GM19324 (cell line): Measurements from ENCODE around the gene PAGE5.

Experiments used
- ATAC-seq: cut with Tn5 transposase; IDR thresholded peaks from one replicate; pipeline ENCODE4 v1.9.1; 2021; ENCODE audit warnings: mild to moderate bottlenecking, moderate library complexity; ENCODE audit not compliant: unreplicated experiment, low FRiP score

Gene PAGE5, protein sequence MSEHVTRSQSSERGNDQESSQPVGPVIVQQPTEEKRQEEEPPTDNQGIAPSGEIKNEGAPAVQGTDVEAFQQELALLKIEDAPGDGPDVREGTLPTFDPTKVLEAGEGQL

DNA sequence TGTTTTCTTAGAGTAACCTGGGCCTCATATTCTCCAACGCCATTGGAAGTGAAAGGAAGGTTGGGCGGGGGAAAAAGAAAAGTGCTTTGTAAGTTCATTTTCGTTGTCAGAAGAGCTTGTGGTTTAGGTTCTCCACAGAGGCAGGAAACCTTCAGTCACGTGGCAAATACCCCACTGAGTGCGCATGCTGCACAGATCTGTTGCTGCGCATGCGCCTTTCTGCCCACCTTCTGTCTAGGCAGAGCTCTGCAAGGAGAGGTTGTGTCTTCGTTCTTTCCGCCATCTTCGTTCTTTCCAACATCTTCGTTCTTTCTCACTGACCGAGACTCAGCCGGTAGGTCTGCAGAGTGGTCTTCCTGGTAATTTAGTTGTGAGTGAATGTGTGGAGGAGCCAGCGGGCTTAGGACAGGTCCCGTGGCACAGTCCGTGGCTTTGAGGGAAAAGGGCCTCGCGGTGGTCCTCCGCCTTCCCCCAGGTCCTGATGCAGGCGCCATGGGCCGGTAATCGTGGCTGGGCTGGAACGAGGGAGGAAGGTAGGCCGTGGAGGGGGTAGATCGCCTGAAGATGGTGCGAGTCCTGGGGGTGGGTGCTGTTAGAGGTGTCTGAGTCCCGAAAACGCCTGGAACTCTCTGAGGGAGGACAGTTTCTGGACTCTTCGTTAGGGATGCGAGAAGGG is at the start of gene PAGE5:
Gene PAGE5, plus strand, starts transcription at position 228 of the 676 bp plus-strand sequence. CDS start 1,037 bp downstream, outside the sequence.
- ATAC-seq = no peak

DNA sequence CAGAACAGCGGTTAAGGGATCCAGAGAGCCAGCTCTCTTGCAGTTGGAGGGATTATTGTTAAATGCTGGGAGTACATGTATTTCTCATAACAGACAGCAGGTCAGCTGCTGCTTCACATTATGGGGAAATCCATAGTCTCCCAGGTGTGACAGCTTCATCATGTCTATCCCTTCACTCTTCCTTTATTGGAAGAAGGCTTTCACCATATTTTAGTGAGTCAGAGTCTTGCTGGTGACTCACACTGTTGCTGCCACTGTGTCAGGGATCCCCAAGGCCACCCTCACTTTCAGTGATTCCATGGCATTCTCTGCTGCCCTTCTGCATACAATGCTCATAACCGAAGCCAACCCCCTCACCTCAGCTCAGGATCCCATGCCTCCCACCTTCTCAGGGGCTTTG is 32.9 kb upstream of the PAGE5 start:
- no peak for ATAC-seq

DNA sequence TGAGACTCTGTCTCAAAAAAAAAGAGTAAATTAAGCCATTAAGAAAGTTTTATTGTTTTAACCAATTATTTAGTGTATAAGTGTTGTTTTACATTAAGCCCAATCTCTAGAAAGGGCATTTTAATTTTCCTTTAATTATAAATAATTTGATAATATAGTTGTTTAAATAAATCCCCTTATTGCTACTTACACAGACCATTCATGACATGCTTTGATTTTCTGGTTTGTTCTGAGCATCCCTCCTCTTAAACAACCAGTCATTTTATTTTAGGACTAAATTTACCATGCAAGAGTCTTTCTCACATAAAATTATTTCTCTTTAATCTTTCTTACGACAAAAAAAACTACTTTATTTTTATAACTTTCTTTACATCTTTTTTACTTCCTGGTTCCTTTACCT is 23.5 kb upstream of the PAGE5 start:
- no peak for ATAC-seq

DNA sequence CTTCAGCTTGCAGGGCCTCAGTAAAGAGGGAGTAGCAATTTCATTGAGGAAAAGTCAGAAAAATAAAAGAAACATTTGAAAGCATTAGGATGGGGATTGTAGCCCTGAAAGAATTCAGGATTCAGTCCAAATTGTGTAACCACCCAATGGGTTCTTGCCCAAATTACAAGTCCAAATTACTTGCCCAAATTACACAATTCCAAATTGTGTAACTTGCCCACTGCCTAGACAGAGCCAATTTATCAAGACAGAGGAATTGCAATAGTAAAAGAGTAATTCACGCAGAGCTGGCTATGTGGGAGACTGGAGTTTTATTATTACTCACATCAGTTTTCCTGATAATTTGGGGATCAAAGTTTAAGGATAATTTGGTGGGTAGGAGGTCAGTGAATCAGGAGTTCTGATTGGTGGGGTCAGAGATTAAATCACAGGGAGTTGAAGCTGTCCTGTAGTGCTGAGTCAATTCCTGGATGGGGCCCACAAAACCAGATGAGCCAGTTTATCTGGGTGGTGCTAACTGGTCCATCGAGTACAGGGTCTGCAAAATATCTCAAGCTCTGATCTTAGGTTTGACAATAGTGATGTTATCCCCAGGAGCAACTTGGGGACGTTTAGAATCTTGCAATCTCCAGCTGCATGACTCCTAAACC is 18.1 kb upstream of the PAGE5 start:
- ATAC-seq = no peak

DNA sequence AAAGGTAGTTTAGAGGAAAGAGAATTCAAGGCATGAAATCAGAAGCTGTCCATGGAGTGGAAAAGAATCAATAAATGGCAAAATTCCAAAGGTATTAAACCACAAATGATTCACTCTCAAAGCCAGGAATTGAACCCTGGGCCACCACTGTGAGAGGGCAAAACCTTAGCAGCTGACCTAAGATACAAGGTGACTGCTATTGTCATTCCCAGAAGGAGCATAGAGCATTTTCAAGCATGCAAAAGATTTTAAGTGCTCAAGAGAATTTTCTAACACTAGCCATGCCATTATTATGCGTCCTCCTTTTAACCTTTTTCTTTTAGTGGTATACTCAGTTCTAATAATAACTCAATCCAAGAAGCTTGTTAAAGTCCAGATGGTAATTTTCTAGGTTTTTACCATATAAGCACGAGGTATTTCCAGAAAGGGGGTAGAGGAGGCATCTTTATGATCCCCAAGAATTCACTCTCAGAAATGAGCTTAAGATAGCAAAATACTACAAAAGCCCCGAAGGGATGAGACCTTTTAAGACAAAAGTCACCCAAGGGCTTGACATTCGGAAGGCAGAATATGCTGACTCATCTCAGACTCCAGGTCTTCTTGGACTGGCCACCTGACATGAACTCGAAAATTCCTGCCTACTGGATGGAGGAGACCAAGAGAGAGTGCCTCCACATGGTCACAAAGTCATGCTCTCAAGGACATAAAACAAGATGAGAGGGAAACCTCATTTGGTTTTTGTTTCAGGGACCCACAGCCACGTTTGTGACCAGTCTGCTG is 13.8 kb upstream of the PAGE5 start:
- no peak for ATAC-seq

DNA sequence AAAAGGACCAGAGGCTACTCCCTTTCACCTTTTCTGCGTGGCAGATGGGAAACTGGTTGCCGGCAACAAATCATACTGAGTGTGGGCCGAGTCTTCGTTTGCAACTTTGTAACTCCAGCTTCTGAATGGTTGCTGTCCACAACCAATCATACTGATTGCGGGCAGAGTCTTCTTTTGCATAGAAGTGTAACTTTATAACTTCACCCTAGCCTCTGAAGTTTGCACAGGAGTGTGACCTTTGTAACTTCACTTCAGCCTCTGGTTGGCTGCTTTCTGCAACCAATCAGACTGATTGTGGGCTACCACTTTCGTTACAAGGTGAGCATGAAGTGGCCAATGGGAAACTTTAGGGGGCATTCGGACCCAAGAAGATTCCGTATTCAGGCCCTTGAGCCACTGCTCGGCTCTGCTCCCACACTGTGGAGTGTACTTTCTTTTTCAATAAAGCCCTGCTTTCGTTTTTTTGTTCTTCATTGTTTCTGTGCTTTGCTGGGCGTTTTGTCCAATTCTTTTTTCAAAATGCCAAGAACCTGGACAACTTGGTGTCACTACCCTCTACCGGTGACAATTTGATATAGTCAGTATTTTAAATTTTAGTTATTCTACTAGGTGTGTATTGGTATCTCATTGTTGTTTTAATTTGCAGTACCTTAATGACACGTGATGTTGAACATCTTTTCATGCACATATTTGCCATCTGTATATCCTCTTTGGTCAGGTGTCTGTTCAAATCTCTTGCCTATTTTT is 9.0 kb upstream of the PAGE5 start:
- no peak for ATAC-seq

DNA sequence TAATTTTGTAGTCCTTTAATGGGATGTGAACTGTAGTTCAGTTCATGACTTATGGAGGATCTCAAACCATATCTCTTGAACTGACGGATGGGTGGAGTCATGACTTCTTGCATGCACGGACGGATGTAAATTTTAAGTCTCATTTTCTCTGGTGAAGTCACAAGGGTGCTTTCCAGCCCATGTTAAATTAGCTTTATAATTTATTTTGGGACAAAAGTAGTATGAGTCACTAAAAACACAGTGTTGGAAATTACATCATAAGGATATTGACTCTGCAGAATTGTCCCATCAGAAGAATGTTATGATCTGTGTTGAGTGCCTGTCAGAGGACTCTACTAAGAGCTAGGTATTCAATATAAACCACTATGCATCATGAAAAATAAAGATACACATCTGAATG is 6.8 kb upstream of the PAGE5 start:
- no peak for ATAC-seq

DNA sequence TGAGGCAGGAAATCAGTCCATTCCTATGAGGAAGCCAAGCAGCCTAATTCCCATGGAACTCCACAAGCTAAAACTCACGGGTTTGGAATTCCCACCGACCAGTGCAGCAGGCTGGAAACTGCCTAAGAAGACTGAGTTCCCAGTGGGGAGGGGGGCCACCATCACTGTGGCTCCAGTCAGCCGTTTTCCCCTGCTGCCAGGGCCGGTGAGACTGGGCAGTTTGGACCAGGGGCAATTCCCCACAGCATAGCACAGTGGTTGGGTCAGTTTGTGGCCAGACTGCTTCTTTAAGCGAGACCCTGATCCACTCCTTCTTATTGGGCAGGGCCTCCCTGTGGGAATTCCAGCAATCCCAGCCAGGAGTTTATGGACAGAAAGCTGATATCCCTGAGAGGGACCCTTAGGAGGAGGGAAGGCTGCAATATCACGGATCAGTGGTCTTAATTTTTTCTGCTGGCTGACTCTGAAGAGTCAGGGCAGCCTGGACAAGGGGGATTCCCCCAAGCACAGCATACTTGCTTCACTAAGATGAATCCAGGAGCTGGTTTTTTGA is 20.7 kb downstream of the PAGE5 start:
- no peak for ATAC-seq

DNA sequence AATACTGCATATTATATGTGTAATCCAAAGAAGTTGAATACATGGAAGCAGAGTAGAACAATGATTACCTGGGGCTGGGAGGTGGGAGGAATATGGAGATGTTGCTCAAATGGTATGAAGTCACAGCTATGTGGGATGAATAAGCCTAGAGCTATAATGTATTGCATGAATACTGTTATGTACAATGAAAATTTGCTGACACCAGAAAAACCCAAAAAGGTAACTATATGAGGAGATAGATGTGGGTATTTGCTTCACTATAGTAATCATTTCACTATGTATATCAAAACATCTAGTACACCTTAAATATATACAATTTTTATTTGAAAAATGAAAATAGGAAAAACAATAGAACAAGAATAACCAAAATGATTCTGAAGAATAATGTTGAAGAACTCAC is 33.4 kb downstream of the PAGE5 start:
- ATAC-seq = no peak

DNA sequence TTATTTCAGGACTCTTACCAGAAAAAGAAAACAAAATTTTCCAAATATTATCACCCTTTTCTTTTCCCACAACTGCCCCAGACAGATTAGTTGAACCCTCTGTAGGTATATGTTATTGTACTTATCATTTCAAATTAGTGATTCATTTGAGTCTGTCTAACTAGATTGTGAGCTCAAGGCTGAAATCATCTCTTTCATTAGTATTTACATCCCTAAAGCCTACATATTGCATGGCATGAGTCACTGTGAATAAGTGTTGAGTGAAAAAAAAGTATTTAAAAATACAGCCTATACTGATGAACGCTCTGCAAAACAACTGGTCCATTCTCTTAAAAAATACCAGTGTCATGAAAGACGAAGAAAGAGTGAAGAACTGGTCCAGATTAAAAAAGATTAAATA is 40.7 kb downstream of the PAGE5 start:
- ATAC-seq = no peak

DNA sequence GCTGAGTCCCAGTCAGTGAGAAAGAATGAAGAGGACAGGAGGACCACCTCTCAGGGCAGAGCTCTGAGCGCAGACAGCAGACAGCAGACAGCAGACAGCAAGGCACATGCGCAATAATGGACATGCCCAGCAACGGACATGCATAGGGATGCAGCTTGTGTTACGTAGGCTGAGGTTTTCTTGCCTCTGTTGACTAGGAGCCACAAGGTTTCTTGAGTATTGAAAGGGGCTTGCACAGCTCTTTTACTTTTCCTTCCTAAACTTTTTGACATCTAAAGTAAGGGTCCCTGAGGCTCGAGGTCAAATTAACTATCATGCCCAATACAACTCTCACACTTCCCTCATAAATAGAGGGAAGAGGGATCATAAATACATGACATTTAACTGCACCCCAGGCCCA is 44.7 kb downstream of the PAGE5 start, which contains the start of gene PAGE3:
Gene PAGE3, minus strand, starts transcription at position 101 of the 400 bp plus-strand sequence. CDS start 1,013 bp downstream, outside the sequence.
- ATAC-seq = no peak
